SU-DHL-6 (cell line): ENCODE measurements around the gene MYF5.

Source experiments
- H2AFZ ChIP-seq: fragments of 200-600 bp; sonication (generic); 2 replicates; pipeline ENCODE4 v1.6.1; 2014; ENCODE audit warnings: low read depth, mild to moderate bottlenecking, moderate library complexity, mixed read lengths, antibody characterized with exemption, low read length; ENCODE audit not compliant: severe bottlenecking
- H3F3A ChIP-seq: fragments of 200-600 bp; shearing (Covaris generic); 2 replicates; pipeline ENCODE4 v1.6.0; 2016; ENCODE audit warnings: antibody characterized with exemption, mild to moderate bottlenecking; ENCODE audit not compliant: insufficient read depth
- H3K27ac ChIP-seq: fragments of 200-600 bp; sonication (generic); 2 replicates; pipeline ENCODE4 v1.5.1; 2016; ENCODE audit warnings: low read depth, mild to moderate bottlenecking, low read length, moderate library complexity, mixed read lengths
- H3K27me3 ChIP-seq: fragments of 200-600 bp; sonication (generic), shearing (Covaris generic); 2 replicates; pipeline ENCODE4 v1.6.0; 2014; ENCODE audit warnings: mild to moderate bottlenecking, low read length
- H3K36me3 ChIP-seq: fragments of 200-600 bp; sonication (generic); 2 replicates; pipeline ENCODE4 v1.6.1; 2014; ENCODE audit warnings: mild to moderate bottlenecking, low read length, mixed read lengths
- H3K4me2 ChIP-seq: fragments of 300-600, 200-600 bp; shearing (Covaris generic), sonication (generic); 2 replicates; pipeline ENCODE4 v1.6.0; 2014; ENCODE audit warnings: low read length, low read depth, mild to moderate bottlenecking; ENCODE audit not compliant: poor library complexity, severe bottlenecking
- H3K4me3 ChIP-seq: fragments of 200-600 bp; sonication (generic); 2 replicates; pipeline ENCODE4 v1.5.1; 2014; ENCODE audit warnings: antibody characterized with exemption, low read length, mild to moderate bottlenecking, mixed read lengths; ENCODE audit not compliant: insufficient read depth, poor library complexity, severe bottlenecking
- H3K79me2 ChIP-seq: fragments of 200-600 bp; sonication (generic); 2 replicates; pipeline ENCODE4 v1.6.1; 2014; ENCODE audit warnings: mild to moderate bottlenecking, low read length, moderate library complexity; ENCODE audit not compliant: insufficient read depth
- H3K9ac ChIP-seq: fragments of 200-600 bp; sonication (generic); 2 replicates; pipeline ENCODE4 v1.7.0; 2014; ENCODE audit warnings: mild to moderate bottlenecking, low read length
- H3K9me2 ChIP-seq: fragments of 200-600 bp; sonication (generic); replicated peaks from 2 replicates; pipeline ENCODE4 v1.6.1; 2014; ENCODE audit warnings: low read length; ENCODE audit not compliant: insufficient read depth
- H3K9me3 ChIP-seq: fragments of 200-600 bp; sonication (generic); 2 replicates; pipeline ENCODE4 v1.6.1; 2014; ENCODE audit warnings: low read length, mixed read lengths; ENCODE audit not compliant: insufficient read depth
- H4K20me1 ChIP-seq: fragments of 200-600 bp; sonication (generic); 2 replicates; pipeline ENCODE4 v1.6.1; 2014; ENCODE audit warnings: low read depth, mild to moderate bottlenecking, antibody characterized with exemption, low read length, moderate library complexity, mixed read lengths
- CTCF ChIP-seq: fragments of 200-600 bp; sonication (generic); IDR thresholded peaks from one replicate; pipeline ENCODE4 v1.5.1; 2017; ENCODE audit warnings: antibody characterized with exemption, mild to moderate bottlenecking, low read length, moderate library complexity; ENCODE audit not compliant: insufficient read depth, poor library complexity, severe bottlenecking
- EZH2phosphoT487 ChIP-seq: fragments of 200-600 bp; sonication (generic), shearing (Covaris generic); conservative IDR thresholded peaks from 2 replicates; pipeline ENCODE4 v1.6.1; 2018; ENCODE audit warnings: mild to moderate bottlenecking, antibody characterized with exemption, low read length, moderate library complexity, mixed read lengths

MYF5 gene

GRCh38 chr12:80707126-80707829 lies 9.4 kb upstream of the MYF5 start, which contains the start of gene MYF6:
MYF6 (plus strand) TSS chr12:80707634; CDS start chr12:80707720, 86 bp downstream.
- H4K20me1 ChIP-seq, result no peaks in the 10 kb centered on the region
- TF ChIP-seq EZH2phosphoT487, result no peak
- TF ChIP-seq CTCF, result no peak
- no peak within 1 kb of the TSS for H3K4me3 ChIP-seq
- H3K9me3 ChIP-seq, result no peaks in the 10 kb centered on the region
- no peaks in the 10 kb centered on the region for H3K27me3 ChIP-seq
- no peaks in the 10 kb centered on the region for H3K79me2 ChIP-seq
- no peaks in the 10 kb centered on the region for H3K36me3 ChIP-seq
- H3F3A ChIP-seq, result no peaks in the 10 kb centered on the region
- no peak within 1 kb of the TSS for H3K27ac ChIP-seq
- H3K4me2 ChIP-seq, result no peak within 1 kb of the TSS
- no peak within 1 kb of the TSS for H2AFZ ChIP-seq
- no peaks in the 10 kb centered on the region for H3K9me2 ChIP-seq
- no peak within 1 kb of the TSS for H3K9ac ChIP-seq

- no peaks in the 10 kb centered on the region for H3K27me3 ChIP-seq
Measured at GRCh38 chr12:80707830-80708258, 8.9 kb upstream of the MYF5 start.

GRCh38 chr12:80708259-80708974 lies 8.3 kb upstream of the MYF5 start:
- Histone ChIP-seq H3K4me3 (no peak overlapping the region), H3K9ac (no peak overlapping the region), H3K27ac (no peak overlapping the region), H3F3A (no peaks in the 10 kb centered on the region), H3K9me2 (no peaks in the 10 kb centered on the region), H2AFZ (no peak overlapping the region), H4K20me1 (no peaks in the 10 kb centered on the region), H3K4me2 (no peak overlapping the region), H3K27me3 (no peaks in the 10 kb centered on the region), H3K36me3 (no peaks in the 10 kb centered on the region), H3K79me2 (no peaks in the 10 kb centered on the region), H3K9me3 (no peaks in the 10 kb centered on the region)
- TF ChIP-seq CTCF, result no peak
- no peak for TF ChIP-seq EZH2phosphoT487

More at GRCh38 chr12:80707830-80708258, 8.9 kb upstream of the MYF5 start:
- Histone ChIP-seq H3K79me2 (no peaks in the 10 kb centered on the region), H3K4me3 (no peak overlapping the region), H3K9me3 (no peaks in the 10 kb centered on the region), H3K36me3 (no peaks in the 10 kb centered on the region), H3K27ac (no peak overlapping the region), H3K9me2 (no peaks in the 10 kb centered on the region), H3K9ac (no peak overlapping the region), H3F3A (no peaks in the 10 kb centered on the region), H2AFZ (no peak overlapping the region), H4K20me1 (no peaks in the 10 kb centered on the region), H3K4me2 (no peak overlapping the region)
- no peak for TF ChIP-seq CTCF
- no peak for TF ChIP-seq EZH2phosphoT487
